ENCODE results near the gene COG3.

The COG3 gene

GRCh38 chr13:45432737-45433380, 31.9 kb upstream of the COG3 start:
- TF ChIP-seq, protein P1, sequence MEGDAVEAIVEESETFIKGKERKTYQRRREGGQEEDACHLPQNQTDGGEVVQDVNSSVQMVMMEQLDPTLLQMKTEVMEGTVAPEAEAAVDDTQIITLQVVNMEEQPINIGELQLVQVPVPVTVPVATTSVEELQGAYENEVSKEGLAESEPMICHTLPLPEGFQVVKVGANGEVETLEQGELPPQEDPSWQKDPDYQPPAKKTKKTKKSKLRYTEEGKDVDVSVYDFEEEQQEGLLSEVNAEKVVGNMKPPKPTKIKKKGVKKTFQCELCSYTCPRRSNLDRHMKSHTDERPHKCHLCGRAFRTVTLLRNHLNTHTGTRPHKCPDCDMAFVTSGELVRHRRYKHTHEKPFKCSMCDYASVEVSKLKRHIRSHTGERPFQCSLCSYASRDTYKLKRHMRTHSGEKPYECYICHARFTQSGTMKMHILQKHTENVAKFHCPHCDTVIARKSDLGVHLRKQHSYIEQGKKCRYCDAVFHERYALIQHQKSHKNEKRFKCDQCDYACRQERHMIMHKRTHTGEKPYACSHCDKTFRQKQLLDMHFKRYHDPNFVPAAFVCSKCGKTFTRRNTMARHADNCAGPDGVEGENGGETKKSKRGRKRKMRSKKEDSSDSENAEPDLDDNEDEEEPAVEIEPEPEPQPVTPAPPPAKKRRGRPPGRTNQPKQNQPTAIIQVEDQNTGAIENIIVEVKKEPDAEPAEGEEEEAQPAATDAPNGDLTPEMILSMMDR (conservative IDR thresholded peaks at IDR 0.05): no peak
- H3K27ac ChIP-seq: no peak overlapping the region

DNA sequence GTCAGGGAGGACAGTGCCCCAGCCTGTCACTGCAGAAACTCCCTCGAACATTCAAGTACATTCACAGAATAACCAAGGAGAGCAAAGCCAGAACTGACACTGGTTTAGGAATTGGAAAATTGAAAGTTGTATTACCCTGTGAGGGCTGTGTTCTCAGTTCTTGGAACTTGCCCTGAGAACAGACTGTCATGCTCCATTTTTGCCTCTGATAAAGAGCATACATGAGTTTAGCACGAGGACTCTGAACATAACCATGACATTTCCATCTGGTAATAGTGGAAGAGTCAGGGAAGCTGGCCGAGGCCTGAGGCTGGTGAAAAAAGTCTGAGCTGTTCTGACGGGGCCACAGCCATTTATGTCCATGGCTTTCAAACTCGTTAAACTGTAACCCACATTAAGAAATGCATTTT, 31.4 kb upstream of the COG3 start:
- H3K27ac ChIP-seq: peak overlapping the region; percentile 67
- TF ChIP-seq, protein P1 (conservative IDR thresholded peaks at IDR 0.05): no peak

DNA sequence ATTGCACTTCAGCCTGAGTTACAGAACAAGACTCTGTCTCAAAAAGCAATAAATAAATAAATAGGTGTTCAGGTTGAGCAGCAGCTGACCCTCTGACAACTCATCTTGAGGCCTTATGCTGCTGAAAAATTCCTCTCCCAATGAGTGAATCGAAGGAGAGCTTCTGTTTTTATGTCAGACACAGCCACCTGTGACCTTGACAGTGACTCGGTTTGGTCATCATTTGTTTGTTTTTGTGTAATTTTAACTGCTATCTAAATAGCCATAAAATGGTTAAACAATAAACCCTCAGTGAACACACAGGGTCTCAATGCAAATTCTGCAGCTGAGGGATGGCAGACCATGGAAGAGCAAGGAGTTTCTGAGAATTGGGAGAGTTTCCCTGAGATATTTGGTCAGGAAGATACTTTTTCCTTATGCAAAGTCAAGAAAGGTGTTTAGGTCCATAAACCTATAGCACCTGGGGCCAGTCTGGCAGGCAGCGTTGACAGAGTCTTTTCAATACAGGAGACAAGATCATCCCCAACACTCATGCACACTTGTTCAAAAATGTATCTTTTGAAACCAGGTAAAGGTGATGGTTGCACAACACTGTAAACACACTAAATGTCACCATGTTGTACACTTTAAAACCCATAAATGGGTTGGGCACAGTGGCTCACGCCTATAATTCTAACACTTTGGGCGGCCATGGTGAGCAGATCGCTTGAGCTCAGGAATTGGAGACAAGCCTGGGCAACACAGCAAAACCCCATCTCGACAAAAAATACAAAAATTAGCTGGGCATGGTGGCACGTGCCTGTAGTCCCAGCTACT, 30.0 kb upstream of the COG3 start:
- TF ChIP-seq, protein P1 (conservative IDR thresholded peaks at IDR 0.05): no peak
- peak overlapping the region; percentile 67 for H3K27ac ChIP-seq

DNA sequence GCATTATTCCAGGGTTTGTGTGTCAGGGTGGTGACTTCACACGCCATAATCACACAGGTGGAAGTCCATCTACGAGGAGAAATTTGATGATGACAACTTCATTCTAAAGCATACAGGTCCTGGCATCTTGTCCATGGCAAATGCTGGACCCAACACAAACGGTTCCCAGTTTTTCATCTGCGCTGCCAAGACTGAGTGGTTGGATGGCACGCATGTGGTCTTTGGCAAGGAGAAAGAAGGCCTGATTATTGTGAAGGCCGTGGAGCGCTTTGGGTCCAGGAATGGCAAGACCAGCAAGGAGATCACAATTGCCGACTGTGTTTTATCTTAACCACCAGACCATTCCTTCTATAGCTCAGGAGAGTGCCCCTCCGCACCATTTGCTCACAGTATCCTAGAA, 28.4 kb upstream of the COG3 start:
- TF ChIP-seq, protein P1 (conservative IDR thresholded peaks at IDR 0.05): no peak
- H3K27ac ChIP-seq: no peak overlapping the region

DNA sequence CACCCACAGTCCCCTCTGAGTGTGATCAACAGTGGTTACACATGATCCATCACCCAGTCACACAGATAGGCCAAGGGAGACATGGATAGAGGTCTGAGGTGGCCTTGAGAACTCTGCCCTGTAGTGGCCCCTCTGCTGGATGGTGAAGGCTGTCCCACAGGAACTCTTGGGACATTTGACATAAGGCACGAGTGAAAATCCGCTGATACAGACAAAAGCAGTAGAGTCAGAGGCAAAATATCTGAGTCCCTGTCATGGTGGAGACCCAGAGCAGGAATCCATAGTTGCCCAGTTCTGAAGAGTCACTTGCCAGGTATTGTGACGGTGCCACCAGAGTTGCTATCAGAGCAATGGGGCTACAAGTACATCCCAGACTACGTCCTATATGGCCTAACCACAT, 27.8 kb upstream of the COG3 start:
- H3K27ac ChIP-seq: no peak overlapping the region
- TF ChIP-seq, protein P1 (conservative IDR thresholded peaks at IDR 0.05): no peak

DNA sequence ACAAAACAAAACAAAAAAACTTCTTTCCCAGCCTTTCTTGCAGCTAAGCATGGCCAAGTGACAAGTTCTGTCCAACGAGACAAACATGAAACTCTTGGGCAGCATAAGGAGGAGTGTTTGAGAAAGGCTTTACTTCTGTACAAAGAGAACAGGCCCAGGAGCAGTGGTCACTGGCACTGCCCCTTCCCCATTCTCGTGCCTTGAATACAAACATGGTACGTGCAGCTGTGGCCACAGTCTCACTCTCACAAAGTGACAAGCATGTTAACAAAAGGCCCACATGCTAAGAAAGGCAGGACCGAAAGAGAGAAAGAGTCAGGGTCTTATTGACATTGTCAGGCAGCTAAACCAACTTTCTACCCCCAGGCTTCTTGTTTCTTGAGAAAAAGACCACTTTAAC, 26.8 kb upstream of the COG3 start:
- H3K27ac ChIP-seq: no peak overlapping the region
- TF ChIP-seq, protein P1 (conservative IDR thresholded peaks at IDR 0.05): no peak

GRCh38 chr13:45439008-45439407, 25.7 kb upstream of the COG3 start:
- TF ChIP-seq, protein P1 (conservative IDR thresholded peaks at IDR 0.05): no peak
- H3K27ac ChIP-seq: no peak overlapping the region

Data from VCaP (cell line).